Frontal cortex (tissue), 4 donors: ENCODE data around the gene CCR7. TPM values are rescaled to one million over a fixed set of nuclear protein-coding genes. Genes with fewer than 3 reads are reported as not detected.

Experiments used
- DNase-seq, 2 donors: peaks; one replicate each; pipeline ENCODE4 v3.0.0; 2012; ENCODE audit warnings: low spot score in 2 of 2
- FAIRE-seq: peaks from 2 replicates; lab custom pipeline; 2012; peaks lifted over from hg19 to GRCh38; lab: Jason Lieb, UNC
- total RNA-seq: library from RNA; depleted of rRNA; stranded (reverse); fragments of >200 nt; gene quantifications from one replicate; pipeline ENCODE4 v1.2.3, GENCODE V29; 2014
- donor health status: control.
- donor health status: control.
- donor health status: control.

The CCR7 gene
- total RNA-seq, 1 donor from 2014 or later = not detected

- no peak for FAIRE-seq
- no peak for DNase-seq
Observed at GRCh38 chr17:40538936-40539705, 26.2 kb downstream of the CCR7 start.

- DNase-seq (no peak), FAIRE-seq (no peak)
Observed at GRCh38 chr17:40538019-40538935, 27.0 kb downstream of the CCR7 start.

- no peak for FAIRE-seq
- no peak for DNase-seq
Observed at GRCh38 chr17:40536295-40537171, 28.7 kb downstream of the CCR7 start.

- DNase-seq (no peak), FAIRE-seq (no peak)
Observed at GRCh38 chr17:40535924-40536294, 29.4 kb downstream of the CCR7 start.

- DNase-seq (no peak), FAIRE-seq (no peak)
Observed at GRCh38 chr17:40535438-40535837, 29.8 kb downstream of the CCR7 start.

- no peak for FAIRE-seq
Observed at GRCh38 chr17:40534371-40535189, 30.7 kb downstream of the CCR7 start.

GRCh38 chr17:40533896-40534295 is 31.4 kb downstream of the CCR7 start:
- FAIRE-seq = no peak
- no peak for DNase-seq

More at GRCh38 chr17:40534371-40535189, 30.7 kb downstream of the CCR7 start:
- no peak for DNase-seq

GRCh38 chr17:40532520-40533253 is 32.6 kb downstream of the CCR7 start:
- FAIRE-seq (no peak), DNase-seq (no peak)

GRCh38 chr17:40531051-40531991 is 34.0 kb downstream of the CCR7 start:
- FAIRE-seq (no peak), DNase-seq (no peak)

- FAIRE-seq = no peak
- DNase-seq = no peak
Observed at GRCh38 chr17:40530531-40530994, 34.7 kb downstream of the CCR7 start.

- DNase-seq (no peak), FAIRE-seq (no peak)
Observed at GRCh38 chr17:40529991-40530390, 35.3 kb downstream of the CCR7 start.

- FAIRE-seq (no peak), DNase-seq (no peak)
Observed at GRCh38 chr17:40528692-40529417, 36.4 kb downstream of the CCR7 start.

- FAIRE-seq (no peak), DNase-seq (no peak)
Observed at GRCh38 chr17:40526668-40527067, 38.6 kb downstream of the CCR7 start.

GRCh38 chr17:40525294-40525693 is 40.0 kb downstream of the CCR7 start:
- DNase-seq (no peak), FAIRE-seq (no peak)

GRCh38 chr17:40524243-40524965 is 40.9 kb downstream of the CCR7 start:
- FAIRE-seq (no peak), DNase-seq (no peak)

- DNase-seq (no peak), FAIRE-seq (no peak)
Observed at GRCh38 chr17:40522961-40523310, 42.3 kb downstream of the CCR7 start.
